HG02981 (cell line): ENCODE measurements around the gene ITPA.

ENCODE experiments used
- ATAC-seq: cut with Tn5 transposase; IDR thresholded peaks from one replicate; pipeline ENCODE4 v1.9.1; 2021; ENCODE audit warnings: mild to moderate bottlenecking, moderate library complexity; ENCODE audit not compliant: unreplicated experiment

ITPA gene

DNA sequence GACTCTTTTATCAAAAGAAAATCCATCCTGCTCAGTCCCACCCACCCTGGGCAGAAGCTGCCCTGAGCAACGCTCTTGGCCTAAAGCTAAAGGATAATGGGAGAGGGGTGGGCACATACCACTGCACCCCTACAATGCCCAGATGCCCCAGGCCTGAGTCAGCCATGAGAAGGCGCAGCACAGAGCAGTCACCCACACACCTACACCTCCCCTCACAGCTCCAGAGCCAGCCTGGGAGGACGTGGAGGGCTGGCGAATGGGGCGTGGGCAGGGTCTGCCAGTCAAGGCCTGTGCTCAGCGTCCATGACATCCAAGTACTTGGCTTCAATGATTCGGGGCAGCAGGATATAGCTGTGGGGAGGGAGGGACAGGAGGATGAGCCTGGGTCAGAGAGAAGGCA lies 18.2 kb downstream of the ITPA start:
- no peak for ATAC-seq

DNA sequence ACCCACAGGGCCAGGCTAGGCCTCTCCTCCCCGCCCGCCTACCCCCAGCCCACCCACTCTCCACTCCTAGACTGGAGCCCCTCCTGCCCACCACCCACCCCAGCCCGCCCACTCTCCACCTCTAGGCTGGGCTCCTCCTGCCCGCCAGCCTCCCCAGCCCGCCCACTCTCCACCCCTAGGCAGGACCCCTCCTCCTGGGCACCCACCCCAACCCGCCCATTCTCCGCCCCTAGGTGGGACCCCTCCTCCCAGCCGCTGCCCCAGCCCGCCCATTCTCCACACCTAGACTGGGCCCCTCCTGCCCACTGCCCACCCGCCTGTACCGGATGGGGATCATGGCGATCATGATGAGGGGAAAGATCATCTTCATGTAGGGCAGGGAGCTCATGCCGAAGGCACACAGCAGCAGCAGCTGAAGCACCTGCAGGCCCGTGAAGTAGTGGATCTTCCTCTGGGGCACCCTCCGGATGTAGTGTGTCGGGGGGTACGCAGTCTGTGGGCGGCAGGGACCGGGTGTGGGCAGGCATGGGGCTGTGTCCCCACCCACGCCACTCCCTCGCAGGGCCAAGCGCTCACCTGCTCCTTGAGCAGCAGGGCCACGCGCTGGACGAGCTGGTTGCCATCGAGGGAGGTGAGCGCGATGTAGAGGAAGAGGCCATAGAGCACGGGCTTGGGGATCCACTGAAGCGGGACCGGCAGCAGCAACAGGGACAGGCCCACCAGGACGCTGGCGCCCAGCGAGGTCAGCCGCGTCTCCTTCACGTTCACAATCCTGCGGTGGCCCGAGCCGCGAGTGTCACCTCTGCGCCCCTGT lies 18.8 kb downstream of the ITPA start:
- no peak for ATAC-seq

DNA sequence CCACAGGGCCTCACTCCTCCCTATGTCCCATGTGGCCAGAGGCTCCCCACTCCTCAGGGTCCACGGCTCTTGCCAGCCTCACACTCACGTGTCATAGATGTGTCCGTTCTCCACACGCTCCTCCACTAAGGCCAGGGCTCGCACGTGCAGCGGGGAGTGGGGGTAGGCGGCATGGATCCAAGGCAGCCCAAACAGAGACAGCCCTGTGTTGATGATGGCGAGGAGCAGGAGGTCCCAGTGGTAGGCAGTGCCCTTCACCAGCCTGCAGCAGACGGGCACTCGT lies 19.4 kb downstream of the ITPA start:
- ATAC-seq = no peak

DNA sequence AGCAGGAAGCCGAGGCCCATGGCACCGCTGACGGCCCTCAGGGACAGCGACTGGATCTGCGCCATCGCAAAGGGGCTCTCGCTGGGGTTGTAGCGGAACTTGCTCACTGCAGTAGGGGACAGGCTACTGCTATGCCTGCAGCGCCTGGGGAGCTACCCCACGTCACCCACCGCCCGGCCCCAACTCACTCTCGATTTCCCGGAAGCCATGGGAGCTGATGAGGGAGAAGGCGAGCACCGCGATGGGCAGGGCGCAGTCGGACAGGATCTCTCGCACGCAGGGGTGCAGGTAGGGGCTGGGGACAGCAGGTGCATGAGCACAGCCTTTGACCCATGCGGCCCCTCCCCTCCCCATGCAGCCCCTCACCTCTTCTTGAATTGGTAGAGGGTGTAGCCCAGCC lies 19.9 kb downstream of the ITPA start:
- no peak for ATAC-seq

DNA sequence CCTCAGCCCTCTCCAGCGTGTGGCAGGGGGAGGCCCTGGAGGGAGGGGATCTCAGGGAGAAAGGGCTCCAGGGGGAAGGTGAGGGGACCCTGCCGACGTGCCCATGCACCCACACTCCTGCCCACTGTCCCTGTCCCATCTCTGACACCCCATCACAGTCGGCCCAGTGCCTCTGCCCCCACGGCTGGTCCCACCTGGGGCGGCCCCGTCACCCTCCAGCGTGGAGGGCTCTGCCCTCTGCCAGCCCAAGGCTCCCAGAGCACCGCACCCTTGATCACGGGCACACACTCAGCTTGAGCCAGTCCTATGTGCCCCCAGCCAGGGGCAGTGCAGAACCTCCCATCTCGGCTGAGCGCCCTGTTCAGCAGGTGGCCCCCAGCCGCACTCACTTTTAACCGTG lies 20.5 kb downstream of the ITPA start:
- ATAC-seq = no peak

DNA sequence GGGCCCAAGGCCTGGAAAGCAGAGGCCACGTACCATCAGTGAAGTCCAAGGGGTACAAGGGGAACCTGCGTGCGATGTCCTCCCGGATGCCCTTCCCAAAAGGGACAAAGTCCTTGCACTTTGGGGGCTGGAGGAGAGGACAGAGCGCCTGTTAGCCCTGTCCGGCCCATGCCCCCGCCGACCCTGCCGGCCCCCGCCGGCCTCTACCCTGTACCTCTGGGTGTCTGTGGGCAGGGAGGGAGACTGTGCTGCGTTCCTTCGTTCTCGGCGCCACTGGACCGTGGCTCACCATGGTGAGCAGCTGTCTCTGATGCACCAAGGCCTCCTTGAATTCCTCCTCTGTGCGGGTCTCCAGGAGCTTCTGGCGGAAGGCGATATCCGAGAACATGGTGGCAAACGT lies 21.8 kb downstream of the ITPA start:
- ATAC-seq = no peak

DNA sequence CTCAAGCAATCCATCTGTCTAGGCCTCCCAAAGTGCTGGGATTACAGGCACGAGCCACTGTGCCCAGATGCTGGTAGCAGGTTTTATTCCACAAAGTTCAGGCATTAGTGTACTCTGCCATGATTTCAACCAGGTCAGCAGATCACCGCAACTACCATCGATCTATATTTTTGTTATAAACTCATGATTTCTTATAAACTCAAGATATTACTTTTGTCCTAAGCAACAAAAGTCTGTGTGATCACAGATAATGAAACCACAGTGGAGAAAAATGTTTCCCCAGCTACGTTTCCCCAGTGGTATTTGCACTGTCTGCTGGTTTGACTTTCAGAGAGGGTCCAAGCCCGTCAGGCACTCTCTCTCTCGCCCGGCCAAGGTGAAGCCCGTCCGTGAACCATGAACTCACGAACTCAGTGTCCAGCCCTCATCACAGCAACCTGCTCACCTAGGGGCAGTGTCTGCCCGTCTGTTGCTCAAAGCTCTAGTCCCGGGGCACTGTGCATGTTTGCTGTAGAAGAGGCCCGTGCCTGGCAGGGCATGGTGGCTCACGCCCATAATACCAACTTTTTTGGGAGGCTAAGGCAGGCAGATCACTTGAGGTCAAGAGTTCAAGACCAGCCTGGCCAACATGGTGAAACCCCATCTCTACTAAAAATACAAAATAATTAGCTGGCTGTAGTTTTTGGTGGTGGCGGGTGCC lies 22.7 kb downstream of the ITPA start:
- ATAC-seq = no peak

DNA sequence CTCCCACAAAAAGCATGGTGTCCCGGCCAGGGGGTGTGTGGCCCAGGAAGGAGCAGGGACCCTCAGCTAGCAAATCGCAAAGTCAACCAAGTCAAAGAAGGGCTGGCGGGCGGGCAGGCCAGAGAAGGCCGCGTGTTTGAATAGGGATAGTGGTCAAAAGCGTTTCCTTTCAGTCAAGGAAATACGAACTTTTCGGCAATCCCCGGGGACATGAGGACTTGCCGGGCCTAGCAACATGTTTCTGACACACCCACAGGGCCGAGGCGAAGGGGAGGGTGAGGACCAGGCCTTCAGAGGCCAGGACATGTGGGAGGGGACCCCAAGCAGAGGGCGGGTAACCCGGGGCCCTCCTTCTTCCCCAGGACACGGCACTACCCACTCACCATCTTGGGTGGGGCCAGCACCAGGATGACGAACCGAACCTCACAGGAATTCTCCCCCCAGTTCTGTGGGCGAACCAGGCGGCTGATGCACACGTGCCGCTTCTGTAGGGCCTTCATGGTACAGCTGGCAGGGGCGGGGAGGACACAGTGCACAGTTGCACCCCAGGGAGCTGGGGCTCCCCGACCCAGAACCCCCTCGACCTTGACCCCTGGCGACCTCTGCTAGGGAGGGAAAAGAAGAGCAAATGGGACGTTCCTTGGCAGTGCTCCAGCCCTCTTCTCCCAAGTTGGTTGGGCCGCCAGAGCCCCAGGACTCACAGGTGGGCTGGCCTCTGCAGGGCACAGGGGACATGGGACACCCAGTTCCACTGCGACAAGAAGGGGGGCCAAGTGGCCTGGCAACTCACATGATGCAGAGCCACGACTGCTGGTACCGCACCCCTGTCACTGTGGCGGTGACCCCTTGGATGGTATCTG lies 24.1 kb downstream of the ITPA start:
- ATAC-seq = no peak

DNA sequence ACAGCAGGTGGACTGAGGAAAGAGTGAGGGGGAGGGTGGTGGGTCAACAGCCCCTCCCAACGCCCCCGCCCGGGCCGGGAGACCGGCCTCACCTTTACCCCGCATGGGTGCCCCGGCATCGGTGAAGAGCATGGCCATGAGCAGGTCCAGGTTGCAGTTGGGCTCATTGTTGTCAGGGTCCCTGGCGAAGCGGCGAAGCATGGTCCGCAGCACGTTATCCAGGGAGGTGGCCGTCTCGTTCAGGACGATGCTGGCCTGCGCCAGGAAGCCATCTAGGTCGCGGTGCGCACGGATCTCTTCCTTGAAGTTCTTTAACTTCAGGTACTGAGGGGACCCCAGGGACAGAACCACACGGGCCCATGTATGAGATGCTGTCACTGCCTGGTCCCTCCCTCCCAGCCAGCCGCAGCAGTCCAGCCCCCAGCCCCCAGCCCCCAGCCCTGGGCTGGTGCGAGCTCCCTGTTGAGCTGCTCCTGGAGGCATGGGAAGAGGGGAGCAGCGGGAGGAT lies 24.7 kb downstream of the ITPA start:
- ATAC-seq = no peak

DNA sequence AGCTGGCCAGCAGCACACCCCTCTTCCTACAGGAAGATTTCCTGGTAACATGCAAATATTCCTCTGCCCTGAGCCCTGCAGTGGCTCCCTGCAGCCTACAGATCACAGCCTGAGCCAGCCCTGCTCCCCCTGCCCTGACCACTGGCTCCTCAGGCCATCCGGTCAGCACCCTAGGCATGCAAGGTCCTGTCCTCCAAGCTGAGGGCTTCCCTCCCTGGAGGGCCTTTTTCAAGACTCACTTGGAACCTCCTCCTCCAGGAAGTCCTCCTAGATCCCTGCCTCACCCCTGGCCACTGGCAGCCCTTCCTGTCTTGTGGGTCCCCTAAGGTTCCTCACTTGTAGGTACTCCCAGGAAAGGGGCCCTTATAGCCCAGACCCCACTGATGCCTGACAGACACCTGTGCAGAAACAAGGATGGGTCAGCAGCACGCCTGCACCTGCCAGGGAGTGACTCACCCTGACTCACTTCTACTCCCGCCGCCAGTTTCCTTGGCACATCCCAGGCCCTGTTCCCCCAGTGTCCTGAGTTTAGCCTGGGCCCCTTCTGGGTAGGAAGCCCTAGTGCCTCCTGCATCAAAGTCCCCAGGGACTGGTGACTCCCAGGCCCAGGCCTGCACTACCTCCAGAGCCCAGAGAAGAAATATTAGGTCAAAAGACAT lies 26.5 kb downstream of the ITPA start:
- ATAC-seq = no peak

DNA sequence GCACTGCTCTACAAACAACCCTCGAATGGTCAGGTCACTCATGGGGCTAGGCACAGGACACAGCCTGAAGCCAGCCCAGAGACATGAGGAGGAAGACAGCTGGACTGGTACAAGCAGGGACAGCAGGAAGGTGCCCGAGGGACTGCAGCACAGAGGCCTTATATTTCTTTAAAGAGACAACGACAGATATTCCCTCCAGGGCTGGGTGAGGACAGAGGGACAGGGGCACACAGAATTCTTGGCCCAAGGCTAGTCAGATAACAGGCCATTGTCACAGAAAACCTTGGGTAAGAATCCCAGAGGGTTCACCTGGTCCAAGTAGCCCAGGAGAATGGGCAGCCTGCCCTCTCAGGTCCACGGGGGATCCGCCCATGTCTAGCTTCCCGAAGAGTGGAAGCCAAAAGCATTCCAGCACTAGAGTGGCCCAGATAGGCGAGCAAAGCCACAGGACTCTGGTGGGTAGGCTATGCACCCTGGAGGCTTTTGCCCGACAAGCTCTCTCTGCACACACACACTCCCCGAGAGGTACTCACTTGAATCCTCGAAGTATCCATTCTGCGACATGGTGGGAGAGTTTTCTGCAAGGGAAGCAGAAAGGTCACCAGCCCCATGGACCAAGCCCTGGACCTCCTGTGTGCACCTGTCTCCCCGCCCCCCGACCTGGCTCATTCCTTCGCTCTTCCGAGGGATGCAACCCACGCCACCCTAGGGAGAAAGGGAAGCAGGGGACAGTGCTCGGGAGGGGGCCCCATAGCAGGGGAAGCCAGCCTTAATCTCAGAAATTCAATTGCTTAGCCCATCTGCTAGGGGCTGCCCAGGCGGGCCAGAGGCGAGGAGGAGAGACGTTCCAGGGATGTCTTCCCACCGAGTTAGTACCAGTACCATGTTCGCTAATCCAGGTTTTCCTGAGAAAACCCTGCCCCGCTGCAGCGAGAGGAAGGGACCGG lies 28.0 kb downstream of the ITPA start:
- no peak for ATAC-seq

DNA sequence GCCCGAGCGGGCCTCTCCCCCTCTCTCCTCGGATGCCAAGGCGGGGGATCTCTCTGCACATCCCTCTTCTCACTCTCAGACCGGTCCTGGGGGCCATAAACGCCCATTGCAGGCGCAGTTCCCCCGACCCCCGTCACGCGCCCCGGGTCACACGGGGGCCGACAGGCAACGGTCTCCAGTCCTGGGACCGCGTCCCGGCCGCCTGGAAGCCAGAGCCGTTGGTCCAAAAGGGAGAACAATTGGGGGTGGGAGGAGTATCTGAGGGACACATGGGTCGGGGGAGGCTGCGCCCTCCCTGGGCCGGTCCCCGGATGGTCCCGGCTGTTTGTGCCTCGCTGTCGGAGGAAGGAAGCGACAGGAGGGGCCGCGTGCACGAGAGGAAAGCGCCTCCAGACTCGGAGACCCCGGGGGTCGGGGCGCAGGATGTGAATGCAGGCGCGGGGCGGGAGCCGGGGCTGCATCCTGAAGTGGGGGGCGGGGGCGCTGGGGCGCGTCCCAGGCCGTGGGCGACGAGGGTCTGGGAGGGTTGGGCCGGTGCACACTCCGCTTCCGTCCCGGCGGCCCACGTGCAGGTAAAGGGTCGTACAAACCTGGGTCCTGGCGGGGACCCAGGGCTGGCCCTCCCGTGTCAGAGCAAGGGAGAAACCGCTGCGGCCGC lies 28.8 kb downstream of the ITPA start:
- ATAC-seq = no peak

DNA sequence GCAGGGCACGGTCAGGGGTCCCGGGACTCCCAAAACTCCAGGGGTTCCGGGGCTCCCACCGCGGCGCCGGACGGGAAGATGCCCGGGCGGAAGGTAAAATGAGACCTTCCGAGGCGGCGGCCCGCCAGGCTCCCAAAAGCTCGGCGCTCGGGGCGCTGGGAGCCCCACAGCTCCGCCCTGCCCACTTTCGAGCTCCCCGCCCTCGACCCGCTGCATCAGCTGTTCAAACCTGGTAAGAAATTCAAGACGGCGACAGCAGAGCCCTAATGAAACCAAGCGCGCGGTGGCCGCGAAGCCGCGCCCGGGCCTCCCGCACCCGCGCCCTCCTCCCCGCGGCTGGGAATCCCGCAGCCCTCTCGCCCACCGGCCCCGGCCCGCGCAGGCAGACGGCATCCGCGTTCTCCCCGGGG lies 29.3 kb downstream of the ITPA start:
- no peak for ATAC-seq

DNA sequence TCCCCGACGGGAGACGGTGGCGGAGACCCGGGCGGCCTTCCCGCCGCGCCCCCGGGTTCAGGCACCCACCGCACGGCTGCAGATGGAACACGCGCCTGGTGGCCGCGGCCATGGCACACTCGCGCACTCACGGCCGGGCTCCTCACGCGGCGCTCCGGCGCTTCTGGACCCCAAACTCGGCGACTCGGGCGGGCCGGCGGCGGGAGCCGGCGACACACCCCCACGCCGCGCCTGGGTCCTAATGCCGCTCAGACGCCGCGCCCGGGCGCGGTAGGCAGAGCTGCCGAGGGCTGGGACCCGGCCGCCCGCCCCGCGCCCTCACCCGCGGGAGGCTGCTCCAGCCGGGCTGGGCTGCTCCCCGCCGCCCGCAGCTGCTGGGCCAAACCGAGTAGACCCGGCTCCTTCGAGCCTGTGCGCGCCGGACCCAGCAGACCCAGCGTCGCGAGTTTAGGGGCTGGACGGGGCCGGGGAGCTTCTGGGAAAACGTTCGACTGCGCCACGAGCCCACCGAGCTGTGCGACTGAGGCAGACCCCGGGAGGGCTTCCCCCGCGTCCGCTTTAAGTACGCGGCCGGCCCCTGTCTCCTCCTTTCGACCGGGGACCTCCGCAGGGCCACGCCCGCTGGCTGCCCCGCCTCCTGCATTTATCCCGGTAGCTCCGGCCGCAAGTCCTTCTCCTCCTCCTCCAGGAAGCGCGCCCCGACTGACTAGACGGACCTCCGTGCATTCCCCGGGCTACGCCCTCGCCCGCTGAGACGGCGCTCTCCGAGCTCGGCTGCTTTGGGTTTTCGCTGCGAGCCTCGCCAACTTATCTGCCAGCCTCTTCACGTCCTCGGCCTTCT lies 29.9 kb downstream of the ITPA start, which contains the start of gene SLC4A11:
SLC4A11 (minus strand) TSS at position 165 of the 841 bp plus-strand sequence; CDS start at position 112, 53 bp downstream.
- no peak for ATAC-seq

DNA sequence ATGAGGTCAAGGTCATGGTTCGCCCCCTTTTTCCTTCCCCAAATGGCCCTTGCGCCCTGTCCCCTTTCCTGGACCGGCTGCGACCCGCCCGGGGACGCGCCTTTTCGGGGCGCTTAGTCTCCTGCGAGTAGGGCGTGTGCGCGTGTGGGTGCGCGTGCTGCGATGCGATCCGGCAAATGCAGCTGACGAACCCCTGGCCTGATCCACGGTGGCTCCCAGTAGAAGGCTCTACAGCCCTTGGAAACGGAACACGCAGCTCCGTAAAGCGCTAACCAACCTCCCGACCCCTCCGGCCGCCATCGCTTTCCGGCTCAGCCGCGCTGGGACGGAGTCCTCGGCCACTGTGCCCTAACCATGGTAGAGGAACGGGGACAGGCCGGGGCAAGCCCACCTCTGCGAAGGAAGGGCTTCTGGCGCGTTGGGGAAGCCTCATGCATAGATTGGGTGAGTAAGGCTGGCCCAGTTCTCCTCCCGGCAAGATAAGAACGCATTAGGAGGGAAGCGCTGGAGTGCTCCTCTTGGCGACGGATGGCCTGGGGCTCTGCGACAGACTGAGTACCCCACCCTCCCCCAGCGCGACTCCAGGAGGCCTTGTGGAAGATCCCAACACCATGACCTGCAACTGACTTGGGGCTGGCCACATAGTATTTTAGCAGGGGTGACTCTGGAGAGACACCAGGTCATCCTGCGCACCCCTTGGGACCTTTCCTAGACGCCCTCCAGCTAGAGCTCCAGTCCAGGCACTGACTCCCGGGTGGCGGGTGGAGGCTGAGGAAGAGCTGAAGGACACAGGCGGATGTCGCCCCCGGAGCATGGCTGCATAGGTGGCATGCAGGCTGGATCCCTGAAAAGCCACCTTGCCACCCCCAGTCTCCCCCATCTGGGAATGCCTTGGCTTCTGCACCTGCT lies 30.8 kb downstream of the ITPA start:
- ATAC-seq = no peak

DNA sequence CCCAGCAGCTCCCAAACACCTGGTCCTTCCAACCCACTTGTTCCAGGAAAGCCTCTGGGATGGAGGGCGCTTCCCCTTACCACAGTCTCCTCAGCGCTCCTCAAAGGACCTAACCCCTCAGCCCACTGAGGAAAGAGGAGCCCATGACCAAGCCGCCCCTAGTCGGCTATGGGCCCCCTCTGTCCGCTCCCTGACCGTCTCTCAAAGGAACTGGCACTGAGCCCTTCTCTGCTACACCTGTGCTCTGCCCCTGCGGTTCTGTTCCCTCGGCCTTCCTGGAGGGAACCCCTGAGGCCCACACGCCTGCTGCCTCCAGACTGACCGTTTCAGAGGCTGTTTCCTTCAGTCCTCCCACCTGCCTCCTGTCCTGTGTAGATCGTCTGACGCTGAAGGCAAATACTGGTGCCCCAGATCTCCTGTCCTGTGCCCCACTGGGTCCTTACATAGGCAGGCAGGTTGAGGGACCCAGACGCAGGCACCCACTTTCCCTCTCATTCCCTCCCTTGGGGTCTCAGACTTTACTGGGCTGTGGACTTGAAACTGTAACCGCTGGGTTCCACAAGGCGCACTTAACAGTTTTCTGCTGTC lies 31.6 kb downstream of the ITPA start:
- ATAC-seq = no peak

DNA sequence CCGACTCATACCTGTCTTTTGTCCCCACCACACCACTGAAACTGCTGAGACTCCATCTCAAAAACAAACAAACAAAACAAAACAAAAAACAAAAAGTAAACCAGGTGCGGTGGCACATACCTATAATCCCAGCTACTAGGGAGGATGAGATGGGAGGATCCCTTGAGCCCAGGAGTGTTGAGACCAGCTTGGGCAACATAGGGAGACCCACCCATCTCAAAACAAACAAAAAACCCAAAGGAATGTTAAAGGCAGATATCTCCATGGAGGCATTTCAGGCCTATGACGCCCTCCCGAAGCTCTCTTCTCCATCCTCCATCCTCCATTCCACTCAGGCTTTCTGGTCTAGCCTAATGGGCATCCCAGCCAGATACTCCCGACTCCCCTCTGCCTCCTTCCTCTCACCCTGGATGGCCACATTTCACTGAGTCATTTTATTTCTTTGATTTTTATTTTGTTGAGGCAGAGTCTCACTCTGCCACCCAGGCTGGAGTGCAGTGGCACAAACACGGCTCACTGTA lies 32.9 kb downstream of the ITPA start:
- no peak for ATAC-seq
